ENCODE results near the gene CLMN. TPM values are rescaled to one million over a fixed set of nuclear protein-coding genes. Genes with fewer than 3 reads are reported as not detected.
A peak's percentile ranks its signal among the peaks of the same experiment; 100 is the strongest.

The CLMN gene
- total RNA-seq, 1 experiment from 2014 or later, result 0.71 TPM

DNA sequence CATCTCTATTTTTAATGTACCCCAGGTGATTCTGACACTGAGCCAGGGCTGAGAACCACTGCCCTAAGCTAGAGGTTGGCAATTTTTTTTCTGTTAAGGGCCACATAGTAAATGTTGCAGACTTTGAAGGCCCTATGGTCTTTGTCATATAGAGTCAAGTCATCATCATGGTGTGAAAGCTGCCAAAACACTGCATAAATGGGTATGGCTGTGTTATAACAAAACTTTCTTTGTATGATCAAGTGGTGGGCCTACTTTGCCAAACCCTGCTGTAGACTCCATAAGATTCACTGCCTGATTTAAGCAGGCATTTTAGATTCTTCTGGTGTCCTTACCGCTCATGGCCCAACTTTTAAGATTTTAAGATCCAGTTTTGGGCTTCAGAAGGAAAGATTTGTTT, 76.8 kb downstream of the CLMN start:
- no peak for DNase-seq (ENCODE audit: low read depth)

DNA sequence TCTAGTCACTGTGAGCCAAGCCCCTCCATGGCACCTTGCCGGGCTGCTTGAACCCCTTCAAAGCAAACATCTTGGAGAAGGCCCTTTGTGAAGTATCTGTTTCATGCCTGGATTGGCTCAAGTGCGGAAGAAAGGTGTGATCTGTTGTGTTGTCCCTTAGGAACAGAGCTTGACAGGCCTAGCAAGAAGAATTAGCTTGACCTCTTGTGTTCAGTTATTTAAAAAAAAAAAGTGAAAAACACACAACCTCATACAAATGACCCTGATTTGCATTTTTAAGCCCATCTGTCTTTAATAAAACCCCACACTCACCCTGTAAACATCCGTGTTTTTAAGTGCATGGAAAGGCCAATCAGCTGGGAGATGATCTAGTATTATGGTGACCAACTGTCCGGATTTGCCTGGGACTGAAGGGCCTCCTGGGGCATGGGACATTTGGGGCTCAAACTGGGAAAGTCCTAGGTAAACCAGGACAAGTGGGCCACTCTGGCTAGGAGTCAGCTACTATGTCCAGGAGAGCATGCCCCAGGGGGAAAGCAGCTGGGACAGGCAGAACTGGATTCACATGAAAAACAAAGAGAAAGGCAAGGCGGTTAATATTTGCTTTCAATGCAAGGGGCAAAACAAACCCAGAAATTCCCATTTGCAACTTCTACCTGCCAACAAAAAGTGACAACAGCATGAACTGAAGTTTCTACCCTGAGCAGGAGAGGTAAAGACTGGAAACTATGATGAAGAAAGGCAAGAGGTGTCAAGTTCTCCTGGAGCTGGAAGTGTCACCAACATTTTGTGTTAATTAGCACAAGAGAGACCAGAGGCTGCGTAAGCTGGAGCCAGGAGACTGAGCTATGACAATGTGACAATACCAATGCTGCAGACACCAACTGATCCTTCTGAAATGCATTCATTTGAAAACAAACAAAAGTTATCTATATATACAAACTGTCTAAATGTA, 78.6 kb downstream of the CLMN start:
- no peak for DNase-seq (ENCODE audit: low read depth)

DNA sequence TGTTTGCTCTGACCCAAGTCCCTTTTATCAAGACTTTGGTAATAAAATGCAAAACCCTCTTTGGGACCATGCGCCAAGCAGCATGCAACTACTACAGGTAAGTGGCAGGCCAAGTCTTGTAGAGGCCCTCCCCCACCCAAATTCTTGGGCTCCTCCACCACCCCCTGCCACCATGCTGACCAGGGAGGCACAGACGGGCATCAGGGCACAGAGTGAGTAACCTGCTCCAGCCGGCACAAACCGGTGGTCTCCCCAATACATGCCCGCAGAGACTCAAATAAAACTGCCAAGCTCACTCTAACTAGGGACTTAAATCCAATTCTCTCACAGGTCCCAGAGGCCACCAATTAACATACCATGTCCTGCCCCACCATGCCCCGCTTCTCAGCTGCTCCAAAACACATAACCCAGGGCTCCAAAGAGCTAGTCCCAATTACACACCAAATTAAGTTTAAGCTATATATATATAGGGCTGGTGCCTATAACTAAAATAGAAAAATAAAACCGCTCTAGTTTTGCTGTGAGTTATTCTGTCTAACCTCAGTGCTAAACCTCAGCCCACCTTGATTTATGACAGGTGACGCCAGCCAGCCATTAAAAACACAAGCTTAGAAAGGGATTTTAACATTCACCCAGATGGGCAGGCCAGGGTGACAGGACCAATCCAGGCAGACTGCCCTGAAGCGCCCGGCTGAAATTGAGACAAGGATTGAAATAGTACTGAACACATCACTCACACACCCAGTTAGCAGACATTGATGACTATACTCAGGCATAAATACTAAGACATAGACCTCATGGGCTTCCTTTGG, 81.0 kb downstream of the CLMN start:
- DNase-seq (ENCODE audit: low read depth), result no peak

DNA sequence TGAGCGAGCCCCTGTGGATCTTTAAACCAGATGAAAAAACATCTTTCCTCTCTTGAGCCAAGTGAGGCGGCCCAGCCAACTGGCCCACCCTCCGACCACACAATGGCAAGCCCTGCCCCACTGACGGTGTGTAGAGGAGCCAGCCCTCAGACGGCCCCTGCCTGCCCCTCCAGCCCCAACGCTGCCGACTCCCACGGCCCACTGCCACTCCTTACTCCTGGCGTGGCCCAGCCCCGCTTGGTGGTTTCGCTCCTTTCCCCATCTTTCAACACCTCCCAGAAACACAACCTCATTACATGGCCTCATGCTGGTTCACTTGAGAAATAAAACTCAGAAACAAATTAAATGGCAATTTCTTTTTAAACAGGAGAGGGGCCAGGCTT, 81.8 kb downstream of the CLMN start:
- DNase-seq (ENCODE audit: low read depth), result no peak

DNA sequence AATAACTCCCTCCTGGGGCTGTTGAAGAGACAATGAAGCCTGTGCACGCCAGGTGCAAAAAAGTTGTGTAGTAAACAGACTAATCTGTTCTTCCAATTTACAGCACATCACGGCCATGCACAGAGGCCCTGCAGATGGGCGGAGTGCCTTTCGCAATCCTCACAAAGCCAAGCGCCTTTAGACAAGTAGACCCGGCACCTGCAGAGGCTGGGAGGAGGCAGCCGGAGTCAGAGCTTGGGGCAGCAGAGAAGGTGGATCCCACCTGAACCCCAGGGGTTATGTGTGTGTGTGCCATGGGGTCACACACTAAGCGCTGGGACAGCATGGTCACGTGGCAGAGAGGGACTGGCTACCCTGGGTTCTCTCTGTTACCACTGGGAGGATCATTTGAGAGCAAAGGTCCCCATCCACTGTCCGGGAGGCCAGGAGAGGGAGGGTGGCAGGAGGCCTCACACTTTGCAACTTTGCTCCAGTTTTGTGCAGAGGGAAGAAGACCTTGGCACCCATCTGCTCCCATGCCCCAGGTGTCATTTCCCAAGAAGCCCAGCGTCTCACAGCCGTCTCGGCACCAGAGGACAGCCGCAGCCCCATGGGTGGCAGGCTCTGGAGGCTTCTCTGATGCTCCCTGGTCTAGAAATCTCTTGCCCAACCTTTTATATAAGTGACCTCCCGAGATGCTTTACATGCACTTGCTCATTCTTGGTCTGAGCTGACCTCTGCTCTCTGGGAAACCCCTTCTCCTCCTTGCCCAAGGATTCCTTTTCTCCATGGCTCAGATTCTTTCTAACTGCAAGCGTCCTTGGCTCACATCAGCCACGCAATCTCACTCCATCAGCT, 82.4 kb downstream of the CLMN start:
- DNase-seq (ENCODE audit: low read depth), result no peak

DNA sequence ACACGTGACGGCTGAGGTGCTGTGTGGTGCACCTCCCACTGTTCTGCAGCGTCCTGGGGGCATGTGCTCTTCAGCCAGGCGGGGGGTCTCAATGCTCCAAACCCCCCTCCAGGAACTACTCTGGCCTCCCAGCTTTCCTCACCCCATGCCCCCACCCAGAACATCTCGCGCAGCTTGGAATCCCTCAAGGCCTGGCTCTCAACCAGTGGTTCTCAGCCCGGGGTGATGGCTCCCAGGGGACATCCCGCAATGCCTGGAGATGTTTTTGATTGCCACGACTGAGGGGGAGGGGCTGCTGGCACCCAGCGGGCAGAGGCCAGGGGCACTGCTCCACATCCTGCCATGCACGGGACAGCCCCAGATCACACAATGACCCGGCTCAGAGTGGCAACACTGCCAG, 83.5 kb downstream of the CLMN start:
- no peak for DNase-seq (ENCODE audit: low read depth)

DNA sequence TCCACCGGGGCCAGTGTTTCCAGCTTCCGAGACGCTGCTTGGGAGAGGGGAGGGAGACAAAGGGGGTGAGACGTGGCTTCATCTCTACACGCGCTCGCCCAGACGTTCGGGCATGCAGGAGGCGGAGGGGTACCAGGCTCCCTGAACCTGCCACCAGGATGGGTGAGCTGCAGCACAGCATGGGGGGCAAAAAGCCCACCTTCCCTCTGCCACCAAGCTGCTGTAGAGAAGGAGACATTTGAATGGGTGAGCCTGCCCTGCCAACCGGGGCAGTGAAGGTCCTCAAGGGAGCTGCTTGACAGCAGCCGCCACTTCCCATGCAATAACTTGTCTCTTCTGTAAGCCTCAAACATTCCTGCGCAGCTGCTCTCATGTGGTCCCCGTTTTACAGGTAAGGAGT, 83.9 kb downstream of the CLMN start:
- DNase-seq (ENCODE audit: low read depth), result no peak

DNA sequence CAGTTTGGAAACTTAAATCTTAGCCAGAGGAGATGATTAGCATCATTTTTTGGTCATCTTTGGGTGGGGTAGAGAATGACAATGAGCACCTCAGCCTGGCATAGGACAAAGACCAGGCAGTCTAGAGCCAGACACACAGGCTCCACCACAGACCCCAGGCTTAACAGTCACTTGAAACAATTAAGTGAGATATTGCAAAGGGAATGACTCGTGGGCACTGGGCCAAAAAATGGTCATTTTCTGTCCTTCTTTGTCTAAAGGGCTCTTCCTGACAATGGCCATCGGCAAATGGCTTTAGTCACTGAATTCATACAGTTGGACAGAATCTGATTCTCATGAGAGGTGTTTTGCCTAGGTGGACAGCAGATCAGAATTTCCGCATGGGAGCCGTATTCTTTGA, 84.4 kb downstream of the CLMN start:
- DNase-seq (ENCODE audit: low read depth), result no peak

DNA sequence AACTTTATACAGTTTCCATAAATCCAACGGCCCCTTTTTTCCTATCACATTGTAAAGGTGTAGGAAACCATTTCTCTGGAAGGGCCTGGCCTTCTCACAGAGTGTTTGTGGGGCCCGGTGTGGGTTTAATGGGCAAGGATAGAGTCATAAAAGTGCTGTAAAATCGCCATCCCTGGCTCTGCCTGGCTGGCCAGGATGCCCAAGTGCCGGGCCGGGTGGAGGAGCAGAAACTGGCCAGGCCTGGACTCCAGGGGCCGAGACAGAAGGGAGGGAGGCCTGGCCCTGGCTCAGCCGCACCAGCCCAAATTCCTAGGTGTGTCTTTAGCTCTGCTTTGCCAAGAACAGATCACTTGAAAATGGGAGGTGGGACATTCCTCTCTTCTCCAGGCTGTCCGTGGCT, 85.3 kb downstream of the CLMN start:
- DNase-seq (ENCODE audit: low read depth), result no peak

DNA sequence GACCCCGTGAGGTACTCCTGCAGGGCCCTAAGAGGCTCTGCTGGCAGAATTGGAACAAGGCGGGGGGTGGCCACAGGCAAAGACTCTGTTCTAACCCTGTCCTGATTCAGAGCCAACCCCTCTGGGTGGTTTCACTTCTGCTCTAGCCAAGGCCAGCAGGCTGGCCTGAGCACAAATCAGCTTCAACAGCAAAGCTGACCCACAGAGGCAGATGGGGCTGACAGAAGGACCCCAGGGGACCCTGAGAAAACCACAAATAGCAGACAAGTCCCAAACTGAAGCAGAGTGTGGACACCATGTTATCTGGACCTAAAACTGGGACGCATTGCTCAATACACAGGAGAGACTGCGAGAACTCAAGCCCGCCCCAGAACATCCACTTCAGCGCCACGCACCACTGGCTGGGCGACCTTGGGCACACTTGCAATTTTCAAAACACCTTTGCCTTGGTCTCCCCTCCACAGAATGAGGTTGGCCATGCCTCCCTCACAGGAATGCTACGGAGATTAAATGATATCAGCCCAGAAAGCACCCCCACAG, 85.9 kb downstream of the CLMN start:
- no peak for DNase-seq (ENCODE audit: low read depth)

DNA sequence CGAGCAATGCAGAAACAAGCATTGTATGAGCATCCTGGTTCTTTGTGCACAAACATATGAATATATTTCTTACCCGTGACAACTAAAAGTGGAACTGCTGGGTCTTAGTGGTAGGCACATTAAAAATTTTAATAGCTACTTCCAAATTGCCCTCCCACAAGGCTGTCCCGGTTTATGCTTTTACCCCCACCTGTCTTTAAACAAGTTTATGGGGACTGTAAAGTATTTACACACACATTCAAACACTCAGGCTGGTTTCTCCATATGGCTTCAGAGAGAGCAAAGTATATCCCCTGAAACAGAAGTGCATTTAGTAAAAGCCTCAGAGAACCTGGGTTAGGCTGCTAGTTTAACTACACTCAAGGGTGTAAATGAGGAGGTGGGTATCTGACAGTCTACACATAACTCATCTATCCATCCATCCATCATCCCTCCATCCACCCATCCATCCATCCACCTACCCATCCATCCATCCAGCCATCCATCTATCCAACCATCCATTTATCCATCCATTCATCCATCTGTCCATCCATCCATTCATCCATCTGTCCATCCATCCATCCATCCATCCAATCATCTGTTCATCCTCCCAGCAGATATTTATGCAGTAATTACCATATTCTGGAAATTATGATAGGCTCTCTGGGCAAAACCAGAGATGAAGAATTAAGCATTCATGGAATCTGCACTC, 86.7 kb downstream of the CLMN start:
- no peak for DNase-seq (ENCODE audit: low read depth)

DNA sequence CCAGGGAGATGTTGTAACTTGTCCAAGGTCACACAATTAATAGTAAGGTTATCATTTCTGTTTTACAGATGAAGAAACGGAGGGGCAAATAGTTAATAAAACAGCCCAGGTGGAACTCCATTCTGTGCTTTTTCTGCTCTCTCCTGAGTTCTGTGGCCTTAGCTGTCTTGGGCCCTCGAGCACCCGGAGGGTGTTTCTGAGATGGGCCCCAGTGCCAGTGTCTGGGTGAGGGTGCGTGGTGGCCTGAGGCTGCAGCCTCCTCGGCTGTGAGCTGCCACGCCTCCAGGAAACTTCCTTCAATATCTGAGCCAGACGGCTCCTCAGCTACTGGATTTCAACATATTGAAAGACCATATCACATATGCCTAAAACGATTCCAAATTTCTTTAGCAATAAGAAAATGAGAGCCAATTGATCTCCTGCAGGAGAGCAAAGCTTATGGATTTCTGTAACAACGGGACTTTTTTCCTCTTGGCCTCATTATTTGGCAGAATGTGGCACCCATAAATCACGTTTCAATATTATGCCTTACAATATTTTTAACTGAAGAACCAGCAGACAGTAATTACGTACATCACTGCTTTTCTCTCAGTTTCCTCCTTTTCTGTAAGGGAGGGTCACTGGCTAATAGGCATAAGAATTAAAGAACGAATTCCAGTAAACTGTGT, 87.6 kb downstream of the CLMN start:
- DNase-seq (ENCODE audit: low read depth), result no peak

DNA sequence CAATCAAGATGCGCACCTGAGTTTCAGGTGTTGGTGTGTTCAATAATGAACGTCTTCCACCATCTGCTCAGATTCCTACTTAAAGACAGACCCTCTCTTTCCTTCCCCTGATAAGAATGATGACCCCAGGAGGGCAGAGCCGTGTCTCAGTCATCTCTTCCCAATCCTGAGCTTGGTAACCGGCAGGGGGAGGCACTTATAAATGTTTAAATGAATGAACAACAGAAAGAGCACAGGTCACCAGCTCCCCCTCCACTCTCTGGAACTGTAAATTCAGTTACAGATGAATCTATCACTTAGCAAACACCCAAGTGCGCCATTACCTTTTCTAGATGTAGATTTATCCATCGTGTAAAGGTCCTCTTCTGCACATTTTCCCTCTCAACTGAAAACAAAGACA, 90.0 kb downstream of the CLMN start:
- DNase-seq (ENCODE audit: low read depth), result no peak

DNA sequence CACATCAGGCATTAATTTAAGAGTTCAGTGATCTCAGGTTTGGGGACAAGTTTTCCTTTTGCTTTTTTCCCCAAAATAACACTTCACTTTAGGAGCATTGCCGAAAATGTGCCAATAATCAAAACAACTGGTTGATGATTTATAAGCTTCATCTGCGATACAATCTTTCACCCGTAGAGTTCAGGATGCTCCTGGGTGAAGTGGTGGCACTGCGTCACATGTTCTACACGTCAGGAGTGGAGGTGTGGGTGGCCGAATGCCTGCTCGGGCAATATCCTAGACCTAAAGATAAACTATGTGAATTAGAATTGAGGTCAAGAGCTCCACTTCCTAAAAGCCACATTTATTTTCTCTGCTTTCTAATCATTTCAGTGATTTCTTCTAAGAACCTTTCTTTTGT, 91.5 kb downstream of the CLMN start:
- no peak for DNase-seq (ENCODE audit: low read depth)

DNA sequence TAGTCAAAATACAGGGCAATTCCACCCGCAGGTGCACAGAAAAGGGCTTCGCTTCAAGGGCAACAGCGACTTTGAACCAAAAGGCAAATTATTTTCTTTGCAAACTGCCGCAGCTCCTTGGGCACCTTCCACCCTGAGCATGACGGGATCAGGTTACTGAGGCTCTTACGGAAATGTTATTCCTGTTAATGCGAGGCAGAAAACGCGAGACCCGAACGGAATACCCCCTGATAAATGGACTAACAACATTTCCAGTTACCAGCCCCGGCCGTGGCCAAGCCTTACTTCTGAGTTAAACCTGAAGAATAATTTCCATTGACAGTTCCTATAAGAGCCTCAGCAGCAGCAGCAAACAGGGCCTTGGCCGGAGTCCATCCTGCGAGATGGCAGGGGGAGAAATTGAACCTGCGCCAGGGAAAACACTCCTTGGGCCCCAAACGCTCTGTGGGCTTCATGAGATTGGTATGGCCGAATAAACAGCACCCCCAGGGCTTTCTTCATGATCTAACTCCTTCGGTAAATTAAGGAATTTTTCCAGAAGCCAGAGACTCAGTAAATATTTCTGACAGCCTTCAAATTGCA, 92.3 kb downstream of the CLMN start:
- DNase-seq (ENCODE audit: low read depth), result peak; percentile 40

DNA sequence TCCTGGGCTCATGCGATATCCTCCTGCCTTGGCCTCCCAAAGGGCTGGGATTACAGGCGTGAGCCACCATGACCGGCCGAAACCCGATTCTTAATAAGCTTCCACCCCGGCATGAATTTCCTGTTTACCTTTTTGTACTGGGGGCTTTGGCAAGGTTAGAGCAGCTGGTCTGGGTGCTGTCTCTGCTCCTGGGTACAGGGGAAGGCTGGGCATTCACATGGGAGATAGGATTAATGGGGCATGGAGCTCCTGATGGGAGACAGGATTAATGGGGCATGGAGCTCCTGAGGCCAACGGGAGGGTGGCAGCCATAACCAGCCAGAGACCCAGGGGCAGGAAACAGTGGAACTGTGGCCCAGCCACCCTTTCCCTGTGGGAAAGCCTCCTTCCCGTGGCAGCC, 92.9 kb downstream of the CLMN start:
- no peak for DNase-seq (ENCODE audit: low read depth)

DNA sequence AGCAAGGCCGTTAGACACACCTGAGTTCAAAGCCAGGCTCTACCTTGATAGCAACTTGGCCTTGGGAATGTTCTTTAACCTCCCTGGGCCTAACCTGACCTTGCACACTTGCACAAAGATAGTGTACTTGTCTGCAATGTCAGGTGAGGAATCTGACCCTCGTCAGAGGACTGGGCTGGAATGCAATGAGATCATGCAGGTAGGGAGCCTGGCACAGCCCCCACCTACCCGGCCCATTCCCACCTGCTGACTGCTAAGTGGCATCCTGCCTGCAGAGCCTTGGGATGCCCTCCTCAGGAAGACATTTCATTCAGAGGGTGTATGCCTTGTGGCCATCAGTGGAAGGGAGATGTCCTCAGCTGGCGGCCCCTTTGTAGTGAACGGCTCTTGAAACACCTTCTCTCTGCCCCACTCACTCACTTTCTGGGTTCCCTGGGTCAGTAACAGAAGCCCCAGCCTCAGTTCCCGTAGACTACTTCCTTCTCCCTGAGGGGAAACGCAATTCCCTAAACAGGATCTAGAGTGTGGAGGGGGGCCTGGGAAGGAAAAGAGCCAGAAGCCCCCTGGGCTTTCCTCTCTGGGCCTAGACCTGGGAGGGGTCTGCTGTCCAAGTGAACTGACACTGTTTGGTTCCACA, 94.3 kb downstream of the CLMN start:
- no peak for DNase-seq (ENCODE audit: low read depth)

DNA sequence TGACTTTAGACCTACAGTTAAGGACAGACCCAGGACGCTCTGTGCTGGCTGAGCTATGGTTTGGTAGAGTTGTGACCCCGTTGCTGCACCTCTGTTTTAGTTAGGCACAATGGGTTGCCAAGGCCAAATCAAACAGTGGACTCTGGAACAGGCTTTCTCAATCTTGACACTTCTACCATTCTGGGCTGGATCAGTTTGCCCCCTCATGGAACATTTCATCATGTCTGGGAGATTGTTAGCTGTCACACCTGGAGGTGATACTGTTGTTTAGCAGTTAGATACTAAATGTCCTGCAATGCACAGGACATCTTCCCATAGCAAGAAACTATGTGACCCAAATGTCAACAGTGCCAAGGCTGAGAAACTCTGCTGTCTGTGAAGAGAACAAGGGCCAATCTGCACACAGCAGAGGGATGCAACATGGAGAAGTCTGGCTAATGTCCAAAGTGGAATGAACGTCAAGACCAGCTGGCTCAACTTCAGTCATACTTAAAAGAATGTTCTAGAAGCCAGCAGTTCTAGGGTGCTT, 96.8 kb downstream of the CLMN start:
- DNase-seq (ENCODE audit: low read depth), result peak; percentile 11

DNA sequence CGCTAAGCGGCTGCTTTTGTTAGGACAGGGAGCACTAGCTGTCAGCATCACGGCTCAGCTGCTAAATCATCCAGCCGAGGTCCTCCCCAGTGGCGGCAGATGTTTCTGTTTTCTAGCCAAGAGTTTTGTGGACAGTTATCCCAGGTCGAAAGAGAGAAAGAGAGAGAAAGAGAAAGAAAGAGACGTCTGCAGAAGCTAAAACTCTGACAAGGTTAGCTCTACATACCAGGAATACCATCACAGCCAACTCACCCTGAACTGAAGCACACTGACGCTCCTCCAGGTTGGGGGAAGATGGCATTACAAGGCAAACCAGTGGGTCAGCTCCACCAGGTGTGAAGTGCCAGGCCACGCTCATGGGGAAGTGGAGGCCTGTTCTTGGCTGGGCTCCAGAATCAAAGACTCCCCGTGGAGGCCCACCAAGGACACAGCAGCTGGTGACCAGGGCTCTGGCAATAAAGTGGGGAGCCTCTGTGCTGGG, 97.5 kb downstream of the CLMN start:
- DNase-seq (ENCODE audit: low read depth), result peak; percentile 44

Measured in M059J (cell line).